SHP77 (cell line): ENCODE measurements around the gene HAL.

Experiments used
- DNase-seq, 2 experiments: peaks; one replicate each; lab custom pipeline; 2025; lab: John Stamatoyannopoulos, UW

The HAL gene

DNA sequence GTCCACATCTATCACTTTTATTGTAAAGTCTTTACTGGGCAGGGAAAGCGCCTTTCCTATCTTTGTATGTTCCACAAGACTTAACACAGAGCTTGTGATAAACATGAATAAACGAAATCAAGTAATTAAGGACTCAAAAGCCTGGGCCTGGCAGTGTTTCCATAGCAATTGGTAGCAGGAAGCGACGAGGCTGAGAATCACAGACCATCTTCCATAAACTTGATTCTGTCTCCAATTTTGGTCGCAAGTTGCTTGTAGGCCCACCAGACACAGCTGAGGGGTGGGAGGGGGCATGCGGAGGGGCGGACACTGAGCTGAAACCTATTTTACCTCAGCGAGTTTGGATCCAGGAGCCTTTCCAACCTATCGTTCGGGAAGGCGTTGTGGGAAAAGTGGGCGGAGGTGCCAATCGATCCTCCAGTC lies 54.0 kb downstream of the HAL start:
- peak; percentile 45 to 56 for DNase-seq

DNA sequence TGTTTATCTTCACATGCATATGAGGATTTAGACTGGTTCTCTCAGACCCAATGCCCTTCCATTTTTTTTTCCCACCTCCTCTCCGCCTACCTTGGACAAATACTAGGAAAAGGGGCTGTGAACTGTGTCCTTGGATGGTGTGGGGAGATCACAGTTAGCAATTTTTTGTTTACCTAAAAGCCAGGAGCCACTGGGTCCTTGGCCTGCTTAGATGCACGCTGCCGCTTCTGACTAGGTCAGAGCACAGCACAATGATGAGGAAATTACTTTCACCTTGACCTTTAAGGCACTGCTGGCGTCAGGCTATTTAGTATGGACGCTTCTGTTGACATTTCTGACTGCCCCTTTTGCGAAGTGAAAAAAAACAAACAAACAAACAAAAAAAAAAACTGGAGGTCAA lies 55.6 kb downstream of the HAL start:
- peak in 1 of 2 experiments; percentile 23 for DNase-seq
